GM18909 (cell line): ENCODE data around the gene NUB1.

ENCODE experiments used
- ATAC-seq: cut with Tn5 transposase; IDR thresholded peaks from one replicate; pipeline ENCODE4 v1.9.1; 2021; ENCODE audit warnings: mild to moderate bottlenecking; ENCODE audit not compliant: unreplicated experiment, poor library complexity

Gene NUB1

GRCh38 chr7:151342102-151342646, 562 bp downstream of the NUB1 start:
- peak; percentile 56 for ATAC-seq

DNA sequence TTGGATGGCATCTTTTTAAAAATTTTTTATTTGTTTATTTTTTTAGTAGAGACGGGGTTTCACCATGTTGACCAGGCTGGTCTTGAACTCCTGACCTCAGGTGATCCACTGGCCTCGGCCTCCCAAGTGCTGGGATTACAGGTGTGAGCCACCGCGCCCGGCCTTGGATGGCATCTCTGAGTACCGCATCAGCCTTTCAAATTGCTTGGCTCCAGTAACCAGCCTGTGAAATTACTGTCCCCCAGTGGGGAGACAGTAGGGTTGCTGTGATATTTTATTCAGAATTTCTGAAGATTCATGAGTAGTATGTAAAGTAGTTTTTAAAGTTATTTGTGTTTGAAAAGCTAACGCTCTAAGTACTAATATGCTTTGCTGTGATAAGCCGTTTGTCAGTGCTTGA, 1.2 kb downstream of the NUB1 start:
- no peak for ATAC-seq

- ATAC-seq, result no peak
Observed at GRCh38 chr7:151343516-151343915, 1.9 kb downstream of the NUB1 start.

- ATAC-seq, result no peak
Observed at GRCh38 chr7:151345576-151346469, 4.2 kb downstream of the NUB1 start.

GRCh38 chr7:151346470-151346769, 4.8 kb downstream of the NUB1 start:
- no peak for ATAC-seq

GRCh38 chr7:151347200-151347599, 5.6 kb downstream of the NUB1 start:
- ATAC-seq, result no peak

GRCh38 chr7:151348970-151349369, 7.4 kb downstream of the NUB1 start:
- ATAC-seq, result no peak

GRCh38 chr7:151349507-151349853, 7.9 kb downstream of the NUB1 start:
- peak; percentile 42 for ATAC-seq

- ATAC-seq, result no peak
Observed at GRCh38 chr7:151351027-151351426, 9.4 kb downstream of the NUB1 start.

- ATAC-seq, result peak; percentile 48
Observed at GRCh38 chr7:151351967-151352366, 10.4 kb downstream of the NUB1 start.

DNA sequence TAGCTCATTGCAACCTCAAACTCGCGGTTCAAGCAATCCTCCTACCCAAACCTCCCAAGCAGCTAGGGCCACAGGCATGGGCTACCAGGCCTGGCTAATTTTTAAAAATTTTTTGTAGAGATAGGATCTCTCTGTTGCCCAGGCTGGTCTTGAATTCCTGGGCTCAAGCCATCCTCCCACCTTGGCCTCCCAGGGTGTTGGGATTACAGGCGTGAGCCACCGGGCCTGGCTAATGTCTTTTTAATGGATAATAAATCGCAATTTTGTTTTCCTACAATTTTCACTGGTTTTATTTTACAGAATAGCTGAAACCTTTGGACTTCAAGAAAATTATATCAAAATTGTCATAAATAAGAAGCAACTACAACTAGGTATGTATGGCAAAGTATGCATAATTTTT, 10.9 kb downstream of the NUB1 start:
- ATAC-seq, result no peak

GRCh38 chr7:151361193-151361959, 19.8 kb downstream of the NUB1 start:
- no peak for ATAC-seq

GRCh38 chr7:151363182-151363581, 21.6 kb downstream of the NUB1 start:
- ATAC-seq, result no peak

DNA sequence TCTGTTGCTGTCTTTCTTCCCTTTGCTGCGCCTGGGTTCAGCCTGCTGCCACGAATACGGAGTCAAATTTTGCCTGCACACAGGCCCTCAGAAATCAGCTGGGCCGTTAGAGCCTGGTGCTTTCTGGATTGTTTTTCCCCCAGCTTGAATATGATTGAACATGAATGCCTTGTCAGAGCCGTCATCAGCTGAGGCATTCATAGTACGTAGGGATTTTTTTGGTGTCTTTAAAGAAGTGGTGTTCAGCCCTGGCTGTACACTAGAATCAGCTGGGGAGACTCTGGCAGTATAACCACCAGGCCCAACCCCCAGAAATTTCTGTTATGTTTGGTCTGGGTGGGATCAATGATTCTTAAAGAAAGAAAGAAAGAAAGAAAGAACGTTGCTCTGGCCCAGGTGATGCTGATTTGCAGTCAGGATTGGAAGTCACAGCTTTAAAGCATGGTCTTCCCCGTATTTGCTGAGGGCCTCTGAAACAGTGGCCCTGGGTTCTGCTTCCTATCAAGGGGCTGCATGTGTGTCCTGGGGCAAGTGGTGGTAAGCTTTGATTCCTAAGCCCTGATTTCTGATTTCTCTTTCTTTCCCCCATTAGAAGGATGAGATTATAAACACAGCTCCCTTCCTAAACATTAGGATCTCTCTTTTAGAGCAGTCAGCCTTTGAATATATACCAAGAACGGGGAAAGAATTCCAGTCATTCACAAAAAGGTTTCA, 24.7 kb downstream of the NUB1 start:
- ATAC-seq, result no peak

DNA sequence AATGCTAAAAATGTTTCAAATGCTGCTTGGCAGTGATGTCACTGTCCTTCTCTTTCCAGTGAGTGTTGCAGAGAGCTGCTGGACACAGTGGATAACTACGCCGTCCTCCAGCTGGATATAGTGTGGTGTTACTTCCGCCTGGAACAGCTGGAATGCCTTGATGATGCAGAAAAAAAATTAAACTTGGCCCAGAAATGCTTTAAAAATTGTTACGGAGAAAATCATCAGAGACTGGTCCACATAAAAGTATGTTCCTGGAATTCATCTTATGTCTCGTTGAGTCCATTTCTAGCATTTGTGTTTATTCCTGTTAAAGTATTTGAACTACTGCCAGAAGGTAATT, 25.2 kb downstream of the NUB1 start:
- no peak for ATAC-seq

DNA sequence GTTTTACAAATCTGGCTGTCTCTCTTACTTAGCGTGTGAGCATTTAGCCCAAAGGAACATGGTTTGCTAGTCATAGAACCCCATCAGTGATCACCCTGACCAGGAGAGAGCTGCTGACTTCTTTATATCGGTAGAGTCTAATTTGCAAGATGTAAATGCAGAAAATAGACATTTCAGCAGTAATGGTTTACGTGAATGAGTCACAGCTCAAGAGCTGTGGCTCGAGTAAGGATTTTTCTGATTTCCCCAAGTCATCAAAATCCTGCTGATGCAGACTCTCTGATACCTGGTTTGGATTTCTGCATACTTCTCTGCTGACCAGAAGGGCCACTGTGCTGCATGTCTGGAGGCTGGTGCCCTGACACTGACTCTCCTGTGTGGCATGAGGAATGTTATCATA, 25.7 kb downstream of the NUB1 start:
- ATAC-seq, result no peak

GRCh38 chr7:151368136-151368571, 26.5 kb downstream of the NUB1 start:
- ATAC-seq, result peak; percentile 98

- ATAC-seq, result no peak
Observed at GRCh38 chr7:151371266-151371665, 29.7 kb downstream of the NUB1 start.

DNA sequence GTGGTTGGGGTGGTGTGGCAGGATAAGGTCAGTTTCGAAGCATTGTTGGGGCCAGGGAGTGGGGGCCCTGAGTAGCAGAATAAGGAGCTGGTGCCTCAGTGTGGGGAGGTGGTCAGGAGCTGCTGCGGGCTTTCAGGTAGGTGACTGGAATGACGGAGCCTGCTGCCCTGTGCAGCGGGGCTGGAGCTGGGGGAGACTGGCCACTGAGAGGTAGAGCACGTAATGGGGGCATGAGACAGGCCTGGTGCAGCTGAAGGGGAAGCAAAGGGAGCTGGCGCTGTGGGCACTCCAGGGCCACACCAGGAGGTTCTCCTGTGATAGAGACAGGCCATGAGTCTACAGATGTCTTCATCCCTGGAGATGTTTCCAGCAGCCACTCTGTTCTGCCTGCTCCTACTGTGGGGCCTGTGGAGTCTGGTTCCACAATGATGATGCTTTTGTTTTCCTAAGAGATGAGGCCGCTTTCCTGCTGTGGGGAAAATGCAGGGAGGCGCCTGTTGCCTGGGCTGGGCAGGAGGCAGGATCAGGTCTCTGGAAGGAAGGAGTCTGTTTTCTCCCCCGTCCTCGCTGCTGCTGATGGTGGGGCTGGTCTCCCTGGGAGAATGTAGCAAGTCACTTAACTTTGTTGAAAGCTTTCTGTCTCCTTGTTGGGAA, 31.1 kb downstream of the NUB1 start:
- ATAC-seq, result no peak

GRCh38 chr7:151373599-151373998, 32.0 kb downstream of the NUB1 start:
- ATAC-seq, result no peak
